Stimulated activated CD4-positive, alpha-beta T cell treated with anti-CD3 and anti-CD28 coated beads, TNF-alpha, amount 100 ng/mL, for 24 hours (primary cell): ENCODE data around the gene TMSB10.
"Not testable (repeated sequence)": the region's sequence is repeated elsewhere in the genome, so short reads cannot be mapped to it uniquely, and the experiment has no call there.

Experiments
- DNase-seq, 3 experiments: peaks; one replicate each; pipeline ENCODE4 v3.0.0-alpha.2; 2020; ENCODE audit warnings: low read depth in 3 of 3

TMSB10 gene

DNA sequence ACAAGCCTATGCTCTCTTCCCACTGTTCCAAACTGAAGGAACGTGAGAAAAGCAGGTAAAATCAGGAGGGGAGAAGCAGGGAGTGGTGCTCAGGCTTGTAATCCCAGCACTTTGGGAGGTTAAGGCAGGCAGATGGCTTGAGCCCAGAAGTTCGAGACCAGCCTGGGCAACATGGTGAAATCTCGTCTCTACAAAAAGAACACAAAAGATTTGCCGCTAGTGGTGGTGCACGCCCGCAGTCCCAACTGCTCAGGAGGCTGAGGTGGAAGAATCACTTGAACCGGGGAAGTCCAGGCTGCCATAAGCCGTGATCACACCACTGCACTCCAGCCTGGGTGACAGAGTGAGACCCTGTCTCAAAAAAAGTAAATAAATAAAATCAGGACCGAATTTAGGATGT is 1.3 kb upstream of the TMSB10 start:
- no peak for DNase-seq

DNA sequence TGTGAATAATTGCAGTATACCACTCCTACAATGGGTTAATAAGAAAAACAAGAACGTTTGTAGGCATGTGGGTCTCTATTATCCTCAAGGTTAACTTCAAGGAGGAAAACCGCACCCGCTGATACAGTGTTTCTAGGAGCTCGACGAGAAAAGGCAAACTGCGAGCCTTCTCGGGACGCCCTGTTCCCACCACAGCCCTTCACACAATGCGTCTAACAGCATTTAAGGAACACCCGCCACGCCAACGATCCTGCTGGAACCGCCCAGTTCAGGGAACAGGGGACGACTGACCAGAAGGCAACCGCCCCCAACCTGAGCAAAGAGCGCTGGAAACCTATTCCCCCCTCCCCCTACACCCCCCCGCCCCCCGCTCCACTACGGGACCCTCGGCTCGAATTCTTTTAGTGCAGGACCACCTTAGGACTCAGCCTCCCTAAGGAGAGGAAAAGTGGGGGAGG is 710 bp upstream of the TMSB10 start:
- no peak for DNase-seq

DNA sequence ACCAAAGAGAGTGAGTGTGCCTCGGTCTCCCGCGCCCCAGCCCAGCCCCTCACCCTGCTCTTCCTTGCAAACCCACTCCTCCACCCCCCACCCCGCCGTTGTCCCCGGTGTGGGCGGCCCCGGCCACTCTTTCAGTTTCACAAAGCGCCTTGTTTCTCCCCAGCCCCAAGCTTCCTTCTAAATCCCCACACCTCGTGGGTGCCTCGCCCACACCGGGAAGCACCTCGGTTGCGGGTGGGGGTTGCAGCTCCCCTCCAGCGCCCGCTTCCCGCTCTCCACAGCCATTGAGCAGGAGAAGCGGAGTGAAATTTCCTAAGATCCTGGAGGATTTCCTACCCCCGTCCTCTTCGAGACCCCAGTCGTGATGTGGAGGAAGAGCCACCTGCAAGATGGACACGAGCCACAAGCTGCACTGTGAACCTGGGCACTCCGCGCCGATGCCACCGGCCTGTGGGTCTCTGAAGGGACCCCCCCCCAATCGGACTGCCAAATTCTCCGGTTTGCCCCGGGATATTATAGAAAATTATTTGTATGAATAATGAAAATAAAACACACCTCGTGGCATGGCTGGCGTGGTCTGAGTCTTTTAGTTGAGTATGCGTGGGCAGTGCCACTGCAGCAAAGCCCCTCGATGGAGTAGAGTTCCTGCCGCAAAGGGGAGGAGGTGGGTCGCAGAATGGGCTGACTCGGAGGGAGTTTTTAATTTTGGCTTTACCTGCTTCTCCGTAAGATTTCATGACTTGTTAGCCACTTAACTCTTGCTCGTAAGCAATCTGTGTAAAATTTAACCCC is 848 bp downstream of the TMSB10 start:
- DNase-seq: peak in 1 of 3 experiments; percentile 66

DNA sequence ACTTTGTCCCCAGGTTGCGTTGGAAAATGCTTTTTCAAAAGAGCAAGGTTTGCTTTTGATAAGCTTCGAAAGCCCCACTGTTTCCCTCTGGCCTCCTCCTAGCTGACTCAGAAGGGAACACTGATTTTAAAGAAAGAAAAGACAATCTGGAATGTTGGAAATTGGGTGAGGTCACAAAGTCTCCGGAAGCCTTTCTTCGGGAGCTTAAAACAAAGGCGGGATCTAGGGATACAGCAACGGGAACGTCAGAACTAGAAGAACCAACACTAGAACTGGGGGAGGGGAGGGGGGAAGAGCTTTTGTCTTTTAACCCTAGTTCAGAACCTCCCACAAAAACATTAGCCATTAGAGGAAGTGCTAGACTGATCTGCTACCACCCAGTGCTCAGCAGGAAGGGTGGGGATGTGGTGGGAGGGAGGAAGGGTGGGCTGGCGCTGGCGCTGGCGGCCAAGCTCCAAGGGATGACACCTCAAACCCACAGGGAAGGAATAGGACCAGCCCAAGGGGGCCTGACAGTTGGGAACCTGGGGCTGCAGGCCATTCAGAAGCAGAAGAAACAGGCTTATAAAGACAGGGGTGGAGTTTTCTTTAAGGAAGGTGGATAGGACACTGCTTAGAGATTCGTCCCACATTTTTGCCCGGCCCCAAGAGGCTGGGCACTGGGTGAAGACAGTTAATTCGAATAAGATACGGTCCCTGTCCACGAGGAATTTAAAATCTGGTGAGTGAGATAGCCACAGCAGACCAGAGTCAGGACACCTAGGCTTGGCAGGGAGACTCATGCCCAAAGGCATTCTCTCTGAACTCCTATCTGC is 1.7 kb downstream of the TMSB10 start:
- no peak for DNase-seq

DNA sequence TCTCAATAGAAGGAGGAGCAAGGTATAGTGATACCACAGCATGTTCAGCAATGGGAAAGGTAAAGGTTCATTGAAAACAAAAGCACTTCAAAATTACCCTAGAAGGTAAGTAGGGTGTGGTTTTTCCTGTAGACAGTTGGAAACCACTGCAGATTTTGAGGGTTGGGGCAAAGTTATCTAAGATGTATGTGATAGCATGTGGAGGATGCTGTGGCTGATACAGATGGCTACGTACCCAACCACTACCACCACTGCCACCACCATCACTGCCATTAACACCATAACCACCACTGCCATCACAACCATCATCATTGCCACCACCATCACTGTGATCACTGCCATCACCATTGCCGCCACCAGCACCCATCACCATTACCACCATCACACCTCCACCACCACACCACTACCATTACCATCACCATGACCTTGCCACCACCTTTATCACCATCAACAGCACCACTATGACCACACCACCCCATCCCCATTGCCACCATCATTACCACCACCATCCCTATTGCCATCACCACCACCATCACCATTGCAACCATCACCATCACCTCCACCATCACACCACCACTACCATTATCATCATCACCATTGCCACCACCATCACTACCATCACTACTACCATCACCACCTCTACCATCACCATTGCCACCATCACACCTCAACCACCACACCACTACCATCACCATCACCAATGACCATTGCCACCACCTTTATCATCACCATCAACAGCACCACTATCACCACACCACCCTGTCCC is 3.7 kb downstream of the TMSB10 start:
- no peak for DNase-seq

DNA sequence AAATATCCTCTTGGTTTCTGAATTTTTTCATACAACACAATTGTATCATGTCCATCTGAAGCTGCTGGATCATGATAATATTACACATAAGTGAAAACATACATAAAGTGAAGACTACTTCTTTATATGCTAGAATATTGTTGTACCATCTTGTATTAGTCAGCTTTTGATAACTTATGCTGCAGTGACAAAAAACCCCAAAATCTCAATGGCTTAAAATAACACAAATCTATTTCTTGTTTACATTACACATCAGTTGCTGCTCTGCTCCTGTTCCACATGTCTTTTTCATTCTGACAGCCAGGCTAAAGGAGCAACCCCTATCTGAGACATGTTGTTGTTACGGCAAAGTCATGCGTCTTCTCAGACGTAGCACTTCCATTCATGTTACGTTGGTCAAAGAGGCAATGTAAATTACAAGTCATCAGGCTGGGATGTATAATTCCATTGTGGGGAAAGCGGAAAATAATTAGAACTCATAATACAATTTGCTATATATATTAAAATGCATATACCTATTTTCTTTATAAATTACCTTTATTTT is 5.8 kb downstream of the TMSB10 start:
- DNase-seq: no peak

DNA sequence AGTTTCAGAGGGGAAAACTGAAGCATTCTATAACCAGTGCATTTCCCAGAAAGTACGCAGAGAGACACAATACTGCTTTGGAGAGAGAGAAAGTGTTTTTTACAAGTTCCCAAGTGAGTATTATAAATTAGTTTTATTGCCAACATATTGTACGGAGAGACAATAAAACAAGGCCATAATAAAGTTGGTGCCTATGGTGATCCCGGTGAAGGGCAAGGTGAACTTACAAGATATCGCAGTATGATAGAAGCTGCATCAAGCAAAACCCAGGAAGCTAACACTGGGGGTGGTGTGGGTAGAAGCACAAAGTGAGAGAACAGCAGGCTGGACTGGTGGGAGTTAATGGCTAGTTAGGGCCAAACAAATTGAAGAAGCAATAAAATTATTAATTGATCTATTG is 7.5 kb downstream of the TMSB10 start:
- no peak for DNase-seq

DNA sequence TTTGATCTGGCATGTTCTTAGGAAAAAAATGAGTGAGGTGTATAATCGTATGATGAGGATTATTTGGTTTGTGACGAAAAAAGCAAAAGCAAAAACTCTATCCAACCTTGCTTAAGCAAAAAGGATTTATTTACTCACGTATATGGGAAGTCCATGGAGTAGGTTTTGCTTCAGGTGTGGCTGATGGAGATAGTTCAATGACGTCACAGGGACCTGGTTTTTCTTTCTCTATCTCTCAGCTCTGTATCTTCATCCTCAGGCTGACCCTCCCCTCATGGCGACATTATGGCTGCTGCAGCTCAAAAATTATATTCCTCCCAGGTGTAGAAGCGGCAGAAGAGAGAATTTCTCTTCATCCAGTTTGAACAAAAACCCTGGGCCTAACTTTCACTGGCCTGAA is 8.9 kb downstream of the TMSB10 start:
- no peak for DNase-seq

DNA sequence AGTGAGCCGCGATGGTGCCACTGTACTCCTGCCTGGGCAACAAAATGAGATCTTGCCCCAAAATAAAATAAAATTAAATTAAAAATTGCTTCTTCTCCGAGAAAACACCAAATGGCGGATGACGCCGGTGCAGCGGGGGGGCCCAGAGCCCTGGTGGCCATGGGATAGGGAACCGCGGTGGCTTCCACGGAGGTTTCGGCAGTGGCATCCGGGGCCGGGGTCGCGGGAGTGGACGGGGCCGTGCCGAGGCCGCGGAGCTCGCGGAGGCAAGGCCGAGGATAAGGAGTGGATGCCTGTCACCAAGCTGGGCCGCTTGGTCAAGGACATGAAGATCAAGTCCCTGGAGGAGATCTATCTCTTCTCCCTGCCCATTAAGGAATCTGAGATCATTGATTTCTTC is 10.2 kb downstream of the TMSB10 start:
- not testable (repeated sequence) for DNase-seq

DNA sequence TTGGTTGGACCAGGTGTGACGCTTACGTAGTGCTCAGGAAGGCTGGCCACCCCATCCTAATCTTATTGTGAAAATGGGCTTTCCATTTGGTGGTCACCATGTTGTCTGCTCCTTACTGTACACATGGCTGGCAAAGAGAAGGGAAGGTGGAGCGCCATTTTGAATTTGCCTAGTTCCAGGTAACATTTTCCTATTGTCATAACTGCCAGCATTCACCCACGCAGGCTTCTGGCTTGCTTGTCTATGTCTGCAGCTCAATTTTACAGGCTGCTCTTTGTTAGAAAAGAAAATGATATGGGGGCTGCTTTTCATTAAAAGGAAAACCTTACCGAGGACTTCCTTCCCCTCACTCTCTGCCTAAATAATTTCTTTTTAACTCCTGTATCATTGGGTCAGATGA is 12.4 kb downstream of the TMSB10 start:
- DNase-seq: not testable (repeated sequence)

DNA sequence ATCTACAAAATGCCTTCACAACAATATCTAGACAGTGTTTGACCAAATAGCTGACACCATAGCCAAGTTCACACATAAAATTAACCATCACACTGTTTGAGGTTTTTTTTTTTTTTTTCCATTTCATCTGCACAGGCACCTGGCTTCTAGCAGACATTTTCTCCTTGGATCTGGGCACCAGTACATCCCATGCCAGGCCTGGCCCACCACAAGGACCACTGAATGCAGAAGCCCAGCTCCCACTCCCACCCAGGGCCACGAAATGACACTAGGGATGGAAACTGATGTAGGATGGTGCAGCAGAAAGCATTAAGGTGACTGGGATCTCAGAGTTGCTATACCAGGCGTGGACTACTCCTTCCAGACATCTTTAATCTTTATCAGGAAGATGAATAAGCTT is 13.0 kb downstream of the TMSB10 start:
- no peak for DNase-seq

DNA sequence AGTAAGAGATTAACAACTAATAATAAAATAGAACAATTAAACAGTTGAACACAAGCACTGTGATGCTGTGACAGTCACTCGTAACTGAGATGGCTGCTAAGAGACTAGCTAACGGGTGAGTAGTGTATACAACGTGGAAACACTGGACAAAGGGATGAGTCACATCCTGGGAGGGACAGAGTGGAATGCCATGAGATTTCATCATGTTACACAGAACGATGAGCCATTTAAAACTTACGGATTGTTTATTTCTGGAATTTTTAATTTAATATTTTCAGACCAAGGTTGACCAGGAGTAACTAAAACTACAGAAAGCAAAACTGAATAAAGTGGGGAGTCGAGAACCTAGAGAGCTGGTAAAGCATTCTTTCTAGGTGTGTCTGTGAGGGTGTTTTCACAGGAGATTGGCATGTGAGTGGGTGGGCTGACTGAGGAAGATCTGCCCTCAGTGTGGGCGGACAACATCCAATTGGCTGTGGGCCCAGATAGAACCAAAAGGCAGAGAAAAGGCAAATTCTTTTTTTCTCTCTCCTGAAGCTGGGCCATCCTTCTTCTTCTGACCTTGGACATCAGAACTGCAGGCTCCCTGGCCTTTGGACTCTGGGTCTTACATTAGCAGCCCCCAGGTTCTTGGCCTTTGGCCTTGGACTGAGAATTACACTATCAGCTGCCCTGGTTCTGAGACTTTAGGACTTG is 14.6 kb downstream of the TMSB10 start:
- DNase-seq: peak in 1 of 3 experiments; percentile 49

DNA sequence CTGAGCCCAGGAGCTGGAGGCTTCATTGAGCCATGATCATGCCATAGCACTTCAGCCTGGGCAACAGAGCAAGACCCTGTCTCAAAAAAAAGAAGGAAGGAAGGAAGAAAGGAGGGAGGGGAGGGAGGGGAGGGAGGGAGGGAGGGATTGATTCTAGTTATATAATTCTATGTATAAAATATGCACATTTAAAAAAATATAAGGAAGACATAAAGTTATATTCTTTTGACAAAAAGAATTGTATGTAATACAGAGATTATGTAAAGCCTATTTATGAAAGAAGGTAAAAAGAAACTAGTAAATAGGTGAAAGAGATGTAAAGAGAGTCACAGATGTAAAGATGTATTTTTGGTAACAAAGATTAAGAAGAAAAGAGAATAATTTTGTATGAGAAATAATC is 17.6 kb downstream of the TMSB10 start:
- no peak for DNase-seq

DNA sequence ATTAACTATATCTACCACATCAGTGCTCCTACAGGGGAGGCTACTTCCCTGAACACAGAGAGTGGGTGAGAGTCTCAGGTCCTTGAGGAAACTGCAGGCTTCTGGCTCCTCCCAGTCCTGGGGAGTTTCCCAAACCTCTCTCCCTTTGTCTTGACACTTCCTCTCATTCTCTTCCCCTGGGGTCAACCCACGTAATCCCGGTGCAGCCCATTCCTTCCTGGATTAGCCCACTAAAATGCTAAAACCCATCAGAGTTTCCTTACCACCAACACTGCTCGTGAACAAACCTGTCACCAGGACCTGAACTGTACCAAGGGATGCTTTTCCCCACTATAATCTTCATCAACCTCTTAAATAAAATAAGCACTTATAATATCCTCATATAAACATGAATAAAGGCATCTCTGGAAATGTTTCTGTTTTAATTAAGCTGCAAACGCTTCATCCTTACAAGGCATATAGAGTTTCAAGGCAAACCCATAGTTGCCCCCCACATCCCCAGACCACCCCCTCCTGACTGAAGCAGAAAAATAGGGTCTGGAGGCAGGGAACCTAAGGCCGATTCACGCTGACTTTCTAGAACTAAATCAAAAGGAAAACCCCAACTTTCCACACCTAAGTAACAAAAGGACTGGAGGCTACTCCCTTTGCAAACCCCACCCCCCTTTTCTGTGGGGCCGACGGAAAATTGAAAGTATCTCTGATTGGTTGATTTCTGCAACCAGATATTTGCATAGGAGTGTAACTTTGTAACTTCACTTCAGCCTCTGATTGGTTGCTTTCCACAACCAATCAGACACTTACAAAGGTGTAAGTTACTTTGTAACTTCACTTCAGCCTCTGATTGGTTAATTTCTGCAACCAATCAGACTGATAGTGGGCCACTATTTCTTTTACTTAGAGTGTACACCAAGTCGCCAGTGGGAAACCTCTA is 19.0 kb downstream of the TMSB10 start:
- peak in 1 of 3 experiments; percentile 57 for DNase-seq

DNA sequence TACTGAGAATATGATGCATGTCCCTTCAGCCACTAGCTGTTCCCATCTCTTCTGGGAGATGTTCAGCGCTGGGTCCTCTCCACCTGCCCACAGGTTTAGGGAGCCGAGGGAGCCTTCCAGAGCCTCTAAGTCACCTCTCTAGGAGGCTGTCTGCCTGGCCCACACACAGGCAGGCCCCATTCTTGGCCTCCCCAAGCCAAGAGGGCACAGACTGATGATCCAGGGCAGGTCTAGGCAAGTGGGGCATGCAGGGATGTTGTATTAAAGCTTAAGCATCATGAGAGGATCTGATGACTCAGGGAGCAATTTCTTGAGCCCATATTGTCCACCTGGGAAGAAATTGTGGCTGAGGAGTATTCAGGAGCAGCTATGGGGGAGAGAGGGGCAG is 19.9 kb downstream of the TMSB10 start:
- no peak for DNase-seq

DNA sequence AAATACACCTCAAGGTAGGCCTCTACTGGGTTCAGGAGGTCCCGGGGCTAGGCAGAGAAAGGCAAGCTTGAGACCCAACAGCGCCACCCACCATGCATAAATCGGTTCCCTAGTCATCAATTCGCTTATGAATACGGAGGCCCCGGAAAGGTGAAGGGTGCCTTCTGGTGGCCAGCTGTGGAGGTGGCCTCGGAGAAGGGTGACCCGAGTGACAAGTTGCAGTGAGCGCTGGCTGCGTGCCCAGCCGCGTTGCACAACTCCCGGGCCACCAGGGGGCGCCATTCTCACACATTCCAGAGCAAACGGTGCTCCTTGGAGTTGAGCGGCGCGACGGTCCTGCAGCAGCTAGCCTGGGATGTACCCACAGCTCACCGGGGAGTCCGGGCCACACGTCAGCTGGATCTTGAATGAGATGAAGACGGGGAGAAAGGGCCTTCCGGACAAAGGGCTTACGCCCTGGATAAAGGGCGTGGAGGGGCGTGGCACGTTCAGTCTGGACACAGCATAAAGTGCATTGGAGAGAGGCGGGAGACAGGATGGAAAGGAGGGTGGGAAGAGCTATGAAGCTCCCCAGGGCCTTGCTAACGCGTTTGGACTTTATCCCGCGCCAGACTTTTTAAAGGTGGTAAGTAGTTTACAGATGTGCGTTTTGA is 20.4 kb downstream of the TMSB10 start:
- DNase-seq: peak; percentile 97 to 99 (median 99)

DNA sequence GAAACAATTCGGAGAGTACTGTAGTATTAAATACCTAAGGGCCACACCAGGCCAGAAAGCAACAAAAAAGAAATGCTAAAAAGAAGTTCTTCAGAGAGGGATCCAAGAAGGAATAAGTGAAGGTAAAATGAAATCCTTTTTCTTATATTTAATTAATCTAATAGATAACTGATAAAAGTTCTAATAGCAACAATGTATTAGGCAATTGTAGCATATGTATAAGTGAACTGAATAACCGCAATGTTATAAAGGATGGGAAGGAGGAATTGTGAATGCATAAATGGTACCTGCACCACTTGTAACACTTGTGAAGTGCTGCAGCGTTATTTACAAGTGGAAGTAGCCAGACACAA is 21.8 kb downstream of the TMSB10 start:
- DNase-seq: no peak

DNA sequence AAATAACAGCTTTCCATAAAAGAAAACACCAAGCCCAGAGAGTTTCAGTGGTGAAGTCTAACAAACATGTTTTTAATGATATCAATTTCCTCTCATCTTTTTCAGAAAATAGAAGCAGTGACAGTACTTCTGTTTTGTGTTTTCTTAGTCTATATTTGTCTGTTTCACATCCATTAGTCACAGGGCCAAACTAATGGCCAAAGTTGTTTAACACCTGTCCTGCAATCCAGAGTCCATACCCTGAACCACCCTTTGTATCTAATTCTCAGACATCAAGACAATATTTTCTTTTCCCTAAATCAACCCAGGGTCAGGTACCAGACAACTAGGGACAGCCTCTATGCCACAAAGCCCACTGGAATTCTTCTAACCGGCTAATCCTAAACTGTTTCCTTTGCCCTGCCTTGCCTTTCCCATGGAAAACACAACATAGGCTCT is 25.9 kb downstream of the TMSB10 start:
- DNase-seq: no peak

DNA sequence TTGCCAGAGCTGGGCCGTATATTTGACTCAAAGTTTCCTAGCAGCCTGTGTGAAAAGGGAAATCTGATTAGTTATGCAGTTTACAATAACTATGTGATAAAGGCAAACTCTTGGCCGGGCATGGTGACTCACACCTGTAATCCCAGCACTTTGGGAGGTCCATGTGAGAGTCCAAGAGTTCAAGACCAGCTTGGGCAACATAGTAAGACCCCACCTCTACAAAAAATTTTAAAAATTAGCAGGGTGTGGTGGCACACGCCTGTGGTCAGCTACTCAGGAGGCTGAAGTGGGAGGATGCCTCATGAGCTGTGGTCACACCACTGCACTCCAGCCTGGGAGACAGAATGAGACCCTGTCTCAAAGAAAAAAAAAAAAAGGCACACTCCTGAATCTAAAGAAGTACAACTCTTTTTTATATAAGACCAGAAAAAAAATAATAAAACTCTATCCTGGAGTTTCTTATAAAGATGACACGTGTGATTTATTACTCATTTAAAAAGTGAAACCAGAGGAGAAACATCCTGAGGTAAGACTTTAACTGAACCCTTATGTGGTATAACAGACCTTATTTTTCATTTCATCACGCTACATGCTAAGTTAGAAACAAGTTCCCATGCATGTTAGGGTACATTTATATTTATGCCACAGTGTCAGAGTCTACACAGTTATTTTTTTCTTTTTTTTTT is 32.9 kb downstream of the TMSB10 start:
- peak in 2 of 3 experiments; percentile 43 to 60 for DNase-seq
